ENCODE measurements around the gene RASGRF1. TPM values are rescaled to one million over a fixed set of nuclear protein-coding genes. Genes with fewer than 3 reads are reported as not detected.
A peak's percentile ranks its signal among the peaks of the same experiment; 100 is the strongest.

RASGRF1 gene
- total RNA-seq, 2 donors from 2014 or later: 0.09 to 1.1 TPM

- TF ChIP-seq POLR2AphosphoS5 (IDR thresholded peaks at IDR 0.05) (no peak), POLR2A (IDR thresholded peaks at IDR 0.05) (no peak), CTCF (IDR thresholded peaks at IDR 0.05) (no peak)
- intact Hi-C loops (cut with DNase I): no loop called here
- H3K27ac ChIP-seq: peak overlapping the region in 1 of 2 donors; percentile 7
- whole genome bisulfite sequencing: 82% methylated on average over 10 of the region's 10 CpGs
- no peak overlapping the region for H3K4me3 ChIP-seq
- no peaks in the 10 kb centered on the region for H3K9me3 ChIP-seq
- no peak for DNase-seq (ENCODE audit: low spot score)
- H3K36me3 ChIP-seq: no peaks in the 10 kb centered on the region
- H3K27me3 ChIP-seq (replicated peaks; ENCODE audit: insufficient read depth): no peaks in the 10 kb centered on the region
- no peaks in the 10 kb centered on the region for H3K4me1 ChIP-seq (replicated peaks)
Measured at GRCh38 chr15:78982736-78983135, 107.8 kb downstream of the RASGRF1 start.

DNA sequence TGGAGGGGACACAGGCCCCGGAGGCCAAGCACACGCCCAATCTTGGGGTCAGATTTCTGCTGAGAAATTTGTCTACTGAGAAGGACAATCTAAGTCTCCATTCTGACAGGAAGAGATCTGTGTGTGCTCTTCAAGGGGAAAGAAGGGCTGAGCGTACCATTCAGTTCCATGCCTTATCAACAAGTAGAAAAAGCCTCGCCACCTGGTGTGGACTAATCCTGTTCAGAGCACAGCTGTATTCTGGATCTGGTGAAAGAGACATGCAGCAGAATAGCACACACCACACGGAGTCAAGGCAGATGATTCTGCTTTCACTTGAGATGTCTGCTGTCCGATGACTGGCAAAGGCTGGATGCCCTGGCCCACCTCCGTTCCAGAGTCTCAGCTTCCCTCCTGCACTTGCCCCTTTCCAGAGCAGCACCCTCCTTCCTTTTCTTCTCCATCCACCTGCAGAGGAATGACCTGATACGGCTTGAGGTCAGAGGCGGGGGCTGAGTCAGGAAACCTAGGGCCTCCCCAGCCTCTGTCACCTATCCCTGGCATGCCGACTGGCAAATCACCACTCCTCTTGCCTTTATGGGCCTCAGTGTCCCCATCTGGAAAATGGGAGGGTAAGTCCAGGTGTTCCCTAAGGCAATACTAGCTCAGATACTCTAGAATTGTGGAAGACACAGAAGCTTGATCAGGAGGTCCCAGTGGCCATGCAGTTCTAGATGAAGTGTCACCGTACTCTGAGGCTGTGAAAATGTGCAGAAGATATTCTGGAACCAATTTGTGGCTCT, 108.9 kb downstream of the RASGRF1 start:
- intact Hi-C loops (cut with DNase I): no loop called here
- no peaks in the 10 kb centered on the region for H3K27me3 ChIP-seq (replicated peaks; ENCODE audit: insufficient read depth)
- H3K9me3 ChIP-seq: no peaks in the 10 kb centered on the region
- 93% methylated on average over 11 of the region's 11 CpGs for WGBS
- DNase-seq (ENCODE audit: low spot score): no peak
- no peak for TF ChIP-seq CTCF (IDR thresholded peaks at IDR 0.05)
- no peak for TF ChIP-seq POLR2A (IDR thresholded peaks at IDR 0.05)
- TF ChIP-seq POLR2AphosphoS5 (IDR thresholded peaks at IDR 0.05): no peak
- no peaks in the 10 kb centered on the region for H3K36me3 ChIP-seq
- no peak overlapping the region for H3K4me3 ChIP-seq
- H3K27ac ChIP-seq: no peak overlapping the region
- H3K4me1 ChIP-seq (replicated peaks): no peaks in the 10 kb centered on the region

DNA sequence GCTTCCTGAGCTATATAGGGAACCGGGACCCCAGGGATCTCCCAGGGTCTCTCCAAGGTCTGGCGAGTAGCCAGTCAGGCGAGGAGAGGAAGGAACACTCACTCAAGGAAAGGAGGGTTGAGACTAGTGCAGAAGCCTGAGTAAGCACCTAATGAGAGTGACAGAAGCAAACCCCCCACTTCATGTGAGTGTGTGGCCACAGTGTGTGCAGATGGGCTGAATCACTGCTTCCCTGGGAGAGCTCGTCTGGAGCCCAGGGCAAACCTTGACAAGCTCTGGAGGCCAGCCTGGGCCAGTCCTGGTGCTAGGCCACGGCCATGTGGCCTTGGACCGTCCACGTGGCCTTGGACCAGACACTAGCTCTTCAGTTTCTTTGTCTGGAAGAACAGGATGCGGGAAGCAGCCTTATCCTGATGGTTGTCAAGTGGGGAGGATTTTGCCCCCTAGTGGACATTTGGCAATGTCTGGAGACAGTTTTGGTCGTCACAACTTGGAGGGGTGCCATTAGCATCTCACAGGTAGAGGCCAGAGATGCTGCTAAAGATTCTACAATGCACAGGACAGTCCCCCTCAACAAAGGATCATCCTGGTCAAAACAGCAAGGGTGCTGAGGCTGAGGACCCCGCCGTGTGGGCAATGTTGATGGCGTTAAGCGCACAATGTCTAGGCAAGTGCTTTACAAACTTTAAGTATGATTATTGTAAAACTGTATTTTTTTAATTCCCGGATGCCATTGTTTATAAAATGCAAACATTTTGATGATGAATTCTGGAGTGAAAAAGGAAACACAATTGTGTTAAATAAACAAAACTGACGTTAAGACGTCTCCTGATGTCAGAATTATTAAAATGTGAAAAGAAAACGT, 110.9 kb downstream of the RASGRF1 start:
- Histone ChIP-seq H3K4me3 (no peak overlapping the region), H3K27me3 (replicated peaks; ENCODE audit: insufficient read depth) (no peaks in the 10 kb centered on the region), H3K4me1 (replicated peaks) (no peaks in the 10 kb centered on the region), H3K27ac (no peak overlapping the region), H3K9me3 (no peaks in the 10 kb centered on the region), H3K36me3 (no peaks in the 10 kb centered on the region)
- WGBS: 58% methylated on average over 17 of the region's 17 CpGs
- intact Hi-C loops (cut with DNase I): loop anchor here (2.0 kb wide), 1 partner anchor 69 kb away; no protein-coding TSS in a partner anchor
- no peak for TF ChIP-seq POLR2A (IDR thresholded peaks at IDR 0.05)
- TF ChIP-seq POLR2AphosphoS5 (IDR thresholded peaks at IDR 0.05): peak; percentile 93
- peak; percentile 64 to 90 (median 88) for TF ChIP-seq CTCF (IDR thresholded peaks at IDR 0.05)
- peak; percentile 88 for DNase-seq (ENCODE audit: low spot score)

GRCh38 chr15:78978601-78979179, 111.9 kb downstream of the RASGRF1 start:
- 94% methylated on average over 19 of the region's 19 CpGs for WGBS

More at GRCh38 chr15:78978601-78979179, 111.9 kb downstream of the RASGRF1 start:
- Histone ChIP-seq H3K4me1 (replicated peaks) (no peaks in the 10 kb centered on the region), H3K27ac (no peak overlapping the region), H3K9me3 (no peaks in the 10 kb centered on the region), H3K27me3 (replicated peaks; ENCODE audit: insufficient read depth) (no peaks in the 10 kb centered on the region), H3K4me3 (no peak overlapping the region), H3K36me3 (no peaks in the 10 kb centered on the region)
- TF ChIP-seq POLR2AphosphoS5 (IDR thresholded peaks at IDR 0.05): no peak
- no peak for TF ChIP-seq CTCF (IDR thresholded peaks at IDR 0.05)
- TF ChIP-seq POLR2A (IDR thresholded peaks at IDR 0.05): no peak
- DNase-seq (ENCODE audit: low spot score): no peak
- intact Hi-C loops (cut with DNase I): loop anchor here (2.0 kb wide), 1 partner anchor 68 kb away; no protein-coding TSS in a partner anchor

Data from prostate gland (tissue), 2 donors.